HG03135 (cell line): ENCODE results near the gene COX19.
A peak's percentile ranks its signal among the peaks of the same experiment; 100 is the strongest.
"Not testable (repeated sequence)": the region's sequence is repeated elsewhere in the genome, so short reads cannot be mapped to it uniquely, and the experiment has no call there.

Experiments
- ATAC-seq: cut with Tn5 transposase; IDR thresholded peaks from one replicate; pipeline ENCODE4 v1.9.1; 2021; ENCODE audit warnings: mild to moderate bottlenecking, moderate library complexity; ENCODE audit not compliant: unreplicated experiment

Gene COX19

GRCh38 chr7:931871-932650 is 43.3 kb downstream of the COX19 start:
- no peak for ATAC-seq

DNA sequence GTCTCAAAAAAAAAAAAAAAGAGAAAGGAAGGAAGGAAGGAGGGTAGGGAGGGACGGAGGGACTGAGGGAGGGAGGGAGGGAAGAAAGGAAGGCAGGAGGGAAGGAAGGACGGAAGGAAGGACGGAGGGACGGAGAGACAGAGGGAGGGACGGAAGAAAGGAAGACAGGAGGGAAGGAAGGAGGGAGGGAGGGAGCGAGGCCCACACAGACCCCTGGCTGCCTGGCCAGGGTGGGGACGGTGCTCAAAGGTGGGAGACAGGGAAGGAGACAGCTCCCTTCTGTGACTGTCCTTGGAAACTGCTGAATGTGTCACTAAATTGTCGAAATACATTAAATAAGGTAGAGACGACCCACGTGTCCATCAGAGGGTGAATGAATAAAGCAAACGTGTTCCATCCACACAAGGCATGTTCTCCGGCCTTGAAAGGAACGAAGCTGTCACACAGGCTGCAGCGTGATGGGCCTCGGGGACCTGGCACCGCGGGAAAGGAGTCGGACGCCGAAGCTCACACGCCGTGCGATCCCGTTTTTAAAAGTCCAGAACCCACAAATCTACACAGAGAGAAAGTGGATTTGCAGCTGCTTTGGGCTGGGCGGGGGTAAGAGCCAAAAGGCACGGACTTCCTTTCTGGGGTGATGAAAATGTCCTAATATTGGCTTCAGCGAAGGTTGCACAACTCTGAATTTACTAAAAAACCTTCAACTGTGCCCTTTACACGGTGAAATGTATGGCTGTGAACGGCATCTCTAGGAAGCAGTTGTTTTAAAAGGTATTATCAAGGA is 44.2 kb downstream of the COX19 start:
- no peak for ATAC-seq

GRCh38 chr7:929311-929711 is 46.0 kb downstream of the COX19 start:
- ATAC-seq = no peak

DNA sequence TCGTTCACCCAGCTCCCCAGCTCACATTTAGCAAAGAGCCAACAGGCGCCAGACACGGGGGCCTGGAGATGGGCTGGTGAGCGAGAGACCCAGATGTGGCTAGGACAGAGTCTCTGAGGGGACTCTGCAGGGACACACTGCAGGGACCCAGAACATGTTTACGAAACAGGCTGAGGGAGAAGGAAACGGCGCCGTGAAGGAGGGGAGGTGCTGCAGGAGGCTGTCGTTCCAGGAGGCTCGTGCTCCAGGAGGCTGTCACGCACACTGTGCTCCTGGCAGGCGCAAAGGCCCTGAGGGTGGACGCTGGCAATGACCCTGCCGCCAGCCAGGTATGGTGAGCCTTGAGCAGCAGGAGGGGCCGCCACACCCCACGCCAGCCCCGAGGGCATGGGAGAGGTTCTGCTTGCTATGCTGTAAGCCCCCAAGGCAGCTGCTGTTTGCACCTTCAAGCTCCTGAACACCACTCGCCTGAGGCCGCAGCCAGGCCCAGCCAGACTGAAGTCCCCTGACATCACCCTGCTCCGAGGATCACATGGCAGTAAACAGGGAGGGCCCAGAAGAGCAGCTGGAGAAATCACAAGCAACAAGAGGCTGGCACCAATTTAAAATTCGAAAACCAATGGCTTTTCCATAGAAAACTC is 48.2 kb downstream of the COX19 start:
- ATAC-seq = no peak

GRCh38 chr7:926061-927030 is 49.0 kb downstream of the COX19 start:
- ATAC-seq = no peak

GRCh38 chr7:925601-926000 is 49.7 kb downstream of the COX19 start:
- no peak for ATAC-seq

- no peak for ATAC-seq
Observed at GRCh38 chr7:924541-925231, 50.7 kb downstream of the COX19 start.

DNA sequence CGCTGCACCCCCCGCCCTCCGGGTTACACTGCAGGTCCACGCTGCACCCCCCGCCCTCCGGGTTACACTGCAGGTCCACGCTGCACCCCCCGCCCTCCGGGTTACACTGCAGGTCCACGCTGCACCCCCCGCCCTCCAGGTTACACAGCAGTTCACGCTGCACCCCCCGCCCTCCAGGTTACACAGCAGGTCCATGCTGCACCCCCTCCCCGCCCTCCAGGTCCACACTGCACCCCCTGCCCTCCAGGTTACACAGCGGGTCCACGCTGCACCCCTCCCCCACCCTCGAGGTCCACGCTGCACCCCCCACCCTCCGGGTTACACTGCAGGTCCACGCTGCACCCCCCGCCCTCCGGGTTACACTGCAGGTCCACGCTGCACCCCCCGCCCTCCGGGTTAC is 51.3 kb downstream of the COX19 start:
- ATAC-seq = not testable (repeated sequence)

GRCh38 chr7:923108-924041 is 52.0 kb downstream of the COX19 start:
- peak; percentile 85 for ATAC-seq

DNA sequence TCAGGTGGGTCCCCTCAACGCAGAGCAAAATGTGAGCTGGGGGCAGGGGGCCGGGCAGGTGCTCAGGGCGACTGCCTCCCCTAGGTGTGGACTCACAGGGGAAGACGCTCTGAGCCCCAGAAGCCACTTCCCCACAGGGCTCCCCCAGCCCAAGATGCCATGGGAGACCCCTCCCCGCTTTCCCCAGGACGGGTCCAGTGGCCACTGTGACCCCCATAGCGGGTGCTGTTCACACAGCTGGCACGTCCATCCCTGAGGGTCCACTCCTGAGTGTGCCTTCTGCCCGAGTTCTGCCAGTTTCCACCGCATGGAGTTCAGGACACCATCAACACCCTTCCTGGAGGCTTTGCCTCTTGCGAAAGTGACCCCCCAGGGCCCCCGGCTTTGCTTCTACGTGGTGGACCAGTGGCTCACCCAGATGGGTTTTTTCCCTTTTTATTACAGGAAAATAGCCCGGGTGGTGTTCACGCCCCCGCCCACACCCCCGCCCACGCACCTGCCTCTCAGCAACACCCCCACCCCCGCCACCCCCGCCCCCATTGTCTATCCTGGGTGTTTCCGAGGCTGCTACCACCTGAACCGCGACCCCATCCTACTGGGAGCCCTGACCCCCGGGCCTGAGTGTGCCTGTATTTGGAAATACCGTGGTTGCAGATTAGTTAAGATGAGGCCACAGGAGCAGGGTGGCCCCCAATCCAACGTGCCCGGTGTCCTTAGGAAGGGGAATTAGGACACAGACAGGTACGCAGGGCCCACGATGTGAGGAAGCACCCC is 52.8 kb downstream of the COX19 start:
- ATAC-seq = no peak

DNA sequence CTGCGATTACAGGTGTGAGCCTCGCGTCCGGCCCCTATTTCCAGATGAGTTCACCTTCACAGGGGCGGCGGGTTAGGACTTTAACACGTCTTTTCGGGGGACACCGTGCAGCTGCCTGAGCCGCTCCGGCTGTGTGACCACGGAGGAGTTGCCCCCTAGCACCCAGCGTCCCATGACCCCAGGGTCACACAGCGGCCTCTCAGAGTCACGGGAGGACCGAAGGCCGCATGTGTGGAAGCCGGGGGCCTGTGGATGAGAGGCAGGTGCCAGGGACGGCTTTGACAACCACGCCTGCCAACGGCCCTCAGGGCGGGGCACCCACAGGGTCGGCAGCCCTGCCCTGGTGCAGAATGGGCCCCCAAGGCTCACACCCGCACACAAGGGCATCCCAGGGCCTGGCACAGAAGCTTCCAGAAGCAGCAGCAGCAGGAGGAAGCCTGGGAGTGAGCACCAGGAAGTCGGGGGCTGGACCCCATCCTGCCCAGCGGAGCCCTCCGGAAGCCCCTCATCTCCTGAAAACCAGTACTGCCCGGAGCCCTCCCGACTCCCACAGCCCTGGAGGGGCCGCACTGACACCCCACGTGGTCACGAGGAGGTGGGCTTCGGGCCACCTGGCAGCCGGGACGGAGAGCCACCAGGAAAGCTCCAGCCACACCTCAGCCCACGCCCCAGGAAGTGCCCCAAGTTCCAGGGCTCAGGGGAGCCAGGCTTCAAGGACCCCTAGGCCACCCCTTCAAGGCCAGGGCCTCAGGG is 53.6 kb downstream of the COX19 start:
- no peak for ATAC-seq

- no peak for ATAC-seq
Observed at GRCh38 chr7:921071-921461, 54.3 kb downstream of the COX19 start.

GRCh38 chr7:920351-921070 is 54.8 kb downstream of the COX19 start:
- ATAC-seq = no peak

- ATAC-seq = no peak
Observed at GRCh38 chr7:919924-920341, 55.4 kb downstream of the COX19 start.

DNA sequence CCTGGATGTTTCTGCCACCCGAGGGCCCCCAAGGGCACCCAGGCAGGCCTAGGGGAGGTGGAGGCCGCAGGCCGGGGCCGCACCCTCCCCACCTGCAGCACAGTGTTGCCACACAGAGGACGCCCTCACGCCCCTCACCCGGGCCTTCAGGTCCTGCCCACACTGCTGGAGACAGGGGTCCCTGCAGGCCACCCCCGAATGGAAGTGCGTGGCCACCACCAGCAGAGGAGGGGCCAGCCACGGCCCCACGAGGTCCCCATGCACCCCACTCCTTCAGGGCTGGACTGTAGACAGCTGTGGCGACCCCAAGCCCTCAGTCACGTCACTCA is 56.3 kb downstream of the COX19 start:
- ATAC-seq = no peak

- no peak for ATAC-seq
Observed at GRCh38 chr7:918441-919113, 56.8 kb downstream of the COX19 start.

DNA sequence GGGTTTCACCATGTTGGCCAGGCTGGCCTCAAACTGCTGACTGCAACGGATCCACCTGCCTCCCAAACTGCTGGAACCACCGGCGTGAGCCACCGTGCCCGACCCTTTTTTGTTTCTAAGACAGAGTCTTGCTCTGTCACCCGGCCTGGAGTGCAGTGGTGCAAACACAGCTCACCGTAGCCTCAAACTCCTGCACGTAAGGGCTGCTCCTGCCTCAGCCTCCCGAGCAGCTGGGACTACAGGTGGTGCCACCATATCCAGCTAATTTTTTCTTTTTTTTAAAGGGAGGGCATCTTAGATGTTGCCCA is 57.3 kb downstream of the COX19 start:
- no peak for ATAC-seq
